Fibroblast of mammary gland (primary cell): ENCODE data around the gene CCDC177.
A peak's percentile ranks its signal among the peaks of the same experiment; 100 is the strongest.

Source experiments
- DNase-seq: peaks from one replicate; pipeline ENCODE4 v3.0.0-alpha.2; 2010; ENCODE audit warnings: low read depth
- H3K4me3 ChIP-seq: 2 replicates; pipeline ENCODE4 v1.5.1; 2011; ENCODE audit warnings: low read depth, mild to moderate bottlenecking, low read length, moderate library complexity; ENCODE audit not compliant: control insufficient read depth
- CTCF ChIP-seq: conservative IDR thresholded peaks from 2 replicates; pipeline ENCODE4 v1.5.1; 2011; ENCODE audit warnings: low read depth, low read length, inconsistent platforms; ENCODE audit not compliant: control insufficient read depth, insufficient read depth

CCDC177 gene

GRCh38 chr14:69574263-69574953 lies at the start of gene CCDC177:
CCDC177 (minus strand) TSS chr14:69574871; CDS start chr14:69573622, 1,249 bp downstream.
- peak; percentile 52 for DNase-seq
- H3K4me3 ChIP-seq, result no peak within 1 kb of the TSS
- peak; percentile 97 for TF ChIP-seq CTCF

- no peak overlapping the region for H3K4me3 ChIP-seq
- no peak for DNase-seq
- TF ChIP-seq CTCF, result no peak
Measured at GRCh38 chr14:69624136-69624535, 49.5 kb upstream of the CCDC177 start.

GRCh38 chr14:69620981-69621380 lies 46.3 kb upstream of the CCDC177 start:
- TF ChIP-seq CTCF, result no peak
- H3K4me3 ChIP-seq, result no peak overlapping the region
- no peak for DNase-seq

GRCh38 chr14:69620211-69620611 lies 45.5 kb upstream of the CCDC177 start:
- TF ChIP-seq CTCF, result no peak
- no peak overlapping the region for H3K4me3 ChIP-seq
- no peak for DNase-seq

GRCh38 chr14:69619012-69619411 lies 44.3 kb upstream of the CCDC177 start:
- no peak overlapping the region for H3K4me3 ChIP-seq
- peak; percentile 37 for DNase-seq
- no peak for TF ChIP-seq CTCF

GRCh38 chr14:69617796-69618195 lies 43.1 kb upstream of the CCDC177 start:
- no peak for DNase-seq
- H3K4me3 ChIP-seq, result no peak overlapping the region
- no peak for TF ChIP-seq CTCF

- no peak for TF ChIP-seq CTCF
- H3K4me3 ChIP-seq, result no peak overlapping the region
- DNase-seq, result no peak
Measured at GRCh38 chr14:69616408-69616773, 41.7 kb upstream of the CCDC177 start.
